GM21526 (cell line): ENCODE results near the gene ZNF117.
"Not testable (repeated sequence)": the region's sequence is repeated elsewhere in the genome, so short reads cannot be mapped to it uniquely, and the experiment has no call there.

Experiments
- ATAC-seq: cut with Tn5 transposase; IDR thresholded peaks from one replicate; pipeline ENCODE4 v1.9.1; 2021; ENCODE audit warnings: moderate library complexity; ENCODE audit not compliant: unreplicated experiment, low FRiP score

The ZNF117 gene

GRCh38 chr7:64990936-64991335 is at the start of gene ZNF117:
Gene ZNF117, minus strand, starts transcription at chr7:64991036.
- no peak for ATAC-seq

DNA sequence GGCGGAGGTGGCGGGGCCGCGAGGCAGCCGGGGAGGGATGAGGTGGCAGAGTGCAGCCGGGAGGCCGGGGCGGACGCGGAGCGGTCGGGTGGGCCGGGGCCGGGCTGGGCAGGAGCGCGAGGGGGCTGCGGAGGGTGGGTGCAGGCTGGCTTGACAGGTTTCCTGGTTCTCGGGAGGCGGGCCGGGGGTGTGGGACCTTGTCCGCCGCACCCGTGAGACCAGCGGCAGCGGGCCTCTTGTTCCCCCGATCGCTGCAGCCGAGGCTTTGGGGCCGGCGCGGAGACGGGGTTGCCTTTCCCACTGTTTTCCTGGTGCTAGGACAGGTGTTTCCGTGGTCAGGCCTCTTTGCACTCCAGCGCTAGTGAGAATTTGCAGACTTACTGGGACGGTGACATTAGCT is 47.9 kb upstream of the ZNF117 start:
- ATAC-seq, result peak; percentile 22

DNA sequence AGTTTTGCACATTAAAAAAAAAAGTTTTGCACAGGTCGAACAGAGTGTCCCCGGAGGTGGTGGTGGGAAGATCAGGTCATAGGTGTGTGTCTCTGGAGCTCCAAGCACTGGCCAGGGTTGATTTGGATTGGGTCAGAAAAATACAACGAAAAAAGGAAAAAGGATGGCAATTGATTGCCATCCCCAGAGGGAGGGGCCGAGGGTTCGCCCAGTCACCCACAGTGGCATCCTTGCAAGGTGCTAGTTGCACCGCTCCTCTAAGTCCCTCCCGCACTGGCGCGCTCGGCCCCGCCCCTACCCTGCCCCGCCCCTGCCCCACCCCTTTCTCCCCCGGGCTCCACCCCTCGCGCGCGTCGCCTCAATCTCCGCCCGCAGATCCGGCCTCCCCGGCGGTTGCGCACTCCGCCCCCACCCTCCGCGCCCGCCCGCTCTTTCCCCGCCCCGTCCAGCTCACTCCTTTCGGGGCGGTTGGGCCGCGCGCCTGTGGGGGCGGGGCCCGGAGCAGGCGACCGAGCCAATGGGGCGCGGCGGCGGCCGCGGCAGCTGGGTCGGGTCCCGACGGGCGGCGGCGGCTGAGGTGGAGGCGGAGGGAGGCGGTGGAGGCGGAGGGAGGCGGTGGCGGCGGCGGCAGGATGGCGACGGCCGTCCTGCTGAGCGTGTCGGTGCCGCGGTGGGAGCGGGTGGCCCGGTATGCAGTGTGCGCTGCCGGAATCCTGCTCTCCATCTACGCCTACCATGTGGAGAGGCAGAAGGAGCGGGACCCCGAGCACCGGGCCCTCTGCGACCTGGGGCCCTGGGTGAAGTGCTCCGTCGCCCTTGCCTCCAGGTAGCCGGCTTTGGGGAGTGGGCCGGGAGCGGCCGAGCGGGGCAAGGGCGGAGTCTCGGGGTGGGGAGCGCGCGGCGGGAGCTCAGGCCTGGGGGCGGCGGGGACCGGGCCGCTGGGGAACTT is 47.2 kb upstream of the ZNF117 start:
- ATAC-seq, result peak; percentile 79

- not testable (repeated sequence) for ATAC-seq
Observed at GRCh38 chr7:65036526-65036925, 45.7 kb upstream of the ZNF117 start.

- not testable (repeated sequence) for ATAC-seq
Observed at GRCh38 chr7:65035469-65035868, 44.6 kb upstream of the ZNF117 start.

DNA sequence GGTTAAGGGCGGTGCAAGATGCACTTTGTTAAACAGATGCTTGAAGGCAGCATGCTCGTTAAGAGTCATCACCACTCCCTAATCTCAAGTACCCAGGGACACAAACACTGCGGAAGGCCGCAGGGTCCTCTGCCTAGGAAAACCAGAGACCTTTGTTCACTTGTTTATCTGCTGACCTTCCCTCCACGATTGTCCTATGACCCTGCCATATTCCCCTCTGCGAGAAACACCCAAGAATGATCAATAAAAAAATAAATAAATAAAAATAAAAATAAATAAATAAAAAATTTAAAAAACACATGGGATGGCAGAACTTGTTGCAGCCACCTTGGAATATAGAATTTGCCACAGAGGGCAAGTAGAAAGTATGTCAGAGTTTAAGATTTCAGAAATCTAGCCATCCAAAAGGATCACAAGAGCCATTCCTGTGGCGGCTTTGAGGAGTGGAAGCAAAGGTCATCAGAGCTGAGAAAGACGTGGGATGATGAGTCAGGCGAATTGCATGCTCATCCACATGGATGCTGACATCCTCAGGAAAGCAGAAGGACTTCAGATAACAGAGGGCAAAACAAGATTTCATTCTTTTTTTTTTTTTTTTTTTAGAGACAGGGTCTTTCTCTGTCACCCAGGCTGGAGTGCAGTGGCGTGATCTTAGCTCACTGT is 43.4 kb upstream of the ZNF117 start:
- not testable (repeated sequence) for ATAC-seq

DNA sequence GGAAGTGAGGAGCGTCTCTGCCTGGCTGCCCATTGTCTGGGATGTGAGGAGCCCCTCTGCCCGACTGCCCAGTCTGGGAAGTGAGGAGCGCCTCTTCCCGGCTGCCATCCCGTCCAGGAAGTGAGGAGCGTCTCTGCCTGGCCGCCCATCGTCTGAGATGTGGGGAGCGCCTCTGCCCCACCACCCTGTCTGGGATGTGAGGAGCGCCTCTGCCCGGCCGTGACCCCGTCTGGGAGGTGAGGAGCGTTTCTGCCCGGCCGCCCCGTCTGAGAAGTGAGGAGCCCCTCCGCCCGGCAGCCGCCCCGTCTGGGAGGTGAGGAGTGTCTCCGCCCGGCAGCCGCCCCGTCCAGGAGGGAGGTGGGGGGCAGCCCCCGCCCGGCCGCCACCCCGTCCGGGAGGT is 42.6 kb upstream of the ZNF117 start:
- ATAC-seq, result not testable (repeated sequence)

DNA sequence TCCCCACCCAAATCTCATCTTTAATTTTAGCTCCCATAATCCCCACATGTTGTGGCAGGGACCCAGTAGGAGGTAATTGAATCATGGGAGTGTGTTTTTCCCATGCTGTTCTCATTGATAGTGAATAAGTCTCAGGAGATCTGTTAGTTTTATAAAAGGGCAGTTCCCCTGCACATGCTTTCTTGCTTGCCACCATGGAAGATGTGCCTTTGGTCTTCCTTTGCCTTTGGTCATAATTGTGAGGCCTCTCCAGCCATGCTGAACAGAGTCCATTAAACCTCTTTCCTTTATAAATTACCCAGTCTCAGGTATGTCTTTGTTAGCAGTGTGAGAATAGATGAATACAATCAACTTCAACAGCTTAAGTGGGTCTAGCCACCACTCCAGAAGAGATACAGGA is 34.2 kb upstream of the ZNF117 start:
- ATAC-seq, result not testable (repeated sequence)

- not testable (repeated sequence) for ATAC-seq
Observed at GRCh38 chr7:65020978-65021377, 30.1 kb upstream of the ZNF117 start.

DNA sequence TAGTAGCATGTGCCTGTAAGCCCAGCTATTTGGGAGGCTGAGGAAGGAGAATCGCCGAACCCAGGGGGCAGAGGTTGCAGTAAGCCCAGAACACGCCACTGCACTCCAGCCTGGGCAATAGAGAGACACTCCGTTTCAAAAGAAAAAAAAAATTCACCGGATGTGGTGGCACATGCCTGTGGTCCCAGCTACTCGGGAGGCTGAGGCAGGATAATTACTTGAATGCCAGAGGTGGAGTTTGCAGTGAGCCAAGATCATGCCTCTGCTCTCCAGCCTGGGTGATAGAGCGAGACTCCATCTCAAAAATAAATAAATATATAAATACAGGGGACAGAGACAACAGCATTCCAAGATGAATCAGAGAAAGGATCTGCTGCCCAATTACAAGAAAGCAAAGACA is 19.0 kb upstream of the ZNF117 start:
- ATAC-seq, result not testable (repeated sequence)

DNA sequence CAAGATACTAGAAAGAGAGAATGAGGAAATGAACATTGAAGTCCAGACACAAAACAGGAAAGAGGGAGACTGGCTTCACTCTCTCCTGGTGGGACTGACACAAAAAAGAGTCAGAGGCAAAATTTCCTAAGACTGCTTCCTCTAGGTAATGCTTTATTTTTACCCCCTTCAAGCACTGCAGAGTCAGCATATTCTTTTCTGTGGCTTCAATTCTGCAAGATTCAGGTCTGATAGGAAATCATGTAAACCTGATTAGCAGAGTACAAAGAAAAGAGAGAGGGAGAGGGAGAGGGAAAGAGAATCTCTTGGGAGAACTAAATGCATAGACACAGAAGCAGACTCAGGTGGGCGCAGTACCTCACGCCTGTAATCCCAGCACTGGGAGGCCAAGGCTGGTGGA is 18.6 kb upstream of the ZNF117 start:
- ATAC-seq, result not testable (repeated sequence)

- not testable (repeated sequence) for ATAC-seq
Observed at GRCh38 chr7:65007036-65007435, 16.2 kb upstream of the ZNF117 start.

DNA sequence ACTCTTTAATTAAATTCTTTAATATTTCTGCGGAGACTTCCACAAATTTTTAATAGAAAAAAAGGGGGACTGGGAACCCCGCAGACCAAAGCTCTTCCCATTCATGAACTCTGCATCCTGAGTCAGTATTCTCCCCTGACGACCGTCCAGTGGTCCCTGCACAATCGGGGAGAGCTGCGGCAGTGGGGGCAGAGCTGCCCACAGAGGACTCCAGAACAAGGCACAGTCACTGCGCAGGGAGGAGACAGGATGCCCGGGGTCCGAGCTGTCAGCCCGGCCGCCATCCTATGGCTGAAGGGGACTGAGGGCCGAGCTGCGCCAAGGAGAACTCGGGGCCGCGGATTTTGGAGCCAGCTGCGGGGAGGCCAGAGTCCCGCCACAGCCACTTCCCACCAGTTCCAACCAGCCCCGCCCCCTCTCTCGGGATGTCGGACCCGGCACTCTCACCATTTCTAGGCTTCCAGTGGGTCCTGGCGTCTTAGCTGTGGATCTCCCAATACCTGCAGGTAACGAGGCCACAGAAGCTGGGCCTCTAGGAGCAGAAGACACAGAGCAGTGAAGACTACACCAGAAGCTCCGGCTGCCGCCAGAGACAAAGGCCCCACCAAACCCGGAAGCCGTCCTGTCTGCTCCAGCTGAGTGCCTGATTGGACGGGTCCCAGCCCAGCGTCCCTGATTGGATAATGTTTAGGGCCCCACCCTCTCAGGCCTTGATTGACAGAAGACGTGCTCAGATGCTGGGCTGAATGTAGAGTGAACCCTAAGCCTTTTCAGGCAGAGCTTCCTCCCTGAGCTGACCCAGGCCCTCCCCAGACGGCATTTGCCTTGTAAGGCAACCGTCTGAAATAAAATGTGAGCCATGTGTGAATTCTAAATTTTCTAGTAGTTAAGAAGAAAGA is 15.5 kb upstream of the ZNF117 start, which contains the start of gene ERV3-1:
ERV3-1 (minus strand) TSS at position 594 of the 899 bp plus-strand sequence. CDS start 13,661 bp downstream, outside the sequence.
- ATAC-seq, result peak; percentile 100

DNA sequence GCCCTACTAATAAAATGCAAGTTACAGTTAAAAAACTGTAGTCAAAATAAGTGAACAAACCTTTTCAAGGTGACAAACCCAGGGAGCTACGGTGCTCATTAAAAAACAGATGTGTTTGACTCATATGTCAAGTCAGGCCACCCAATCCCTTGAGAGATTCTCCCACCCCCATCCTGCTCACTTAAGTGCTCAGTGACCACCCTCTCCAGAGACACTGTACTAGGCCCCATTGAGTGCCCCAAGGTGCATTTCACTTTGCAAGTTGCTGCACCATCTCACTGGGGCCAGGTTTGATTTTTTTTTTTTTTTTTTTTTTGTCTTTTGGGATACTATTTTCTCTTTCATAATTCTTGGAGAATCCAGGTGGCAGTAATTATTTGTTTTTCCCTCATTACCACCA is 13.7 kb upstream of the ZNF117 start:
- ATAC-seq, result no peak

DNA sequence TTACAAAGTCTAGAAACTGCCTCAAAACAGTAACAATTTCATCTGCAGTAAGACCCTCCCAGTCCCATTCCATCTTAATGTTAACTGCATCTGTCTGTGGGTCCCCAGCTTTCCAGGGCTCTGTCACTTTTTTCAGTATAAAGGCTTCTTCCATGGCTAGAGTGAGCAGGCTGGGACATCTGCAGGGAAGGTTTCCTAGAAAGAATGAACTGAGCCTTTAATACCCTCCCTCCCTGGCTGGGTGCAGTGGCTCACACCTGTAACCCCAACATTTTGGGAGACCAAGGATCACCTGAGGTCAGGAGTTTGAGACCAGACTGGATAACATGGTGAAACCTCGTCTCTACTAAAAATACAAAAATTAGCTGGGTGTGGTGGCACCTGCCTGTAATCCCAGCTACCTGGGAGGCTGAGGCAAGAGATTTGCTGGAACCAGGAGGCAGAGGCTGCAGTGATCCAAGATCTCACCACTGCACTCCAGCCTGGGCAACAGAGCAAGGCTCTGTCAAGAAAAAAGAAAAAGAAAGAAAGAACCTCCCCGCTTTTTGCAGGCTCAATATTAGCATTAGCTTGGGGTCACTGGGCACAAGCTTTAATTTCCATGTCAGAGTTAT is 12.2 kb upstream of the ZNF117 start:
- ATAC-seq, result no peak

- no peak for ATAC-seq
Observed at GRCh38 chr7:65001291-65001814, 10.5 kb upstream of the ZNF117 start.

DNA sequence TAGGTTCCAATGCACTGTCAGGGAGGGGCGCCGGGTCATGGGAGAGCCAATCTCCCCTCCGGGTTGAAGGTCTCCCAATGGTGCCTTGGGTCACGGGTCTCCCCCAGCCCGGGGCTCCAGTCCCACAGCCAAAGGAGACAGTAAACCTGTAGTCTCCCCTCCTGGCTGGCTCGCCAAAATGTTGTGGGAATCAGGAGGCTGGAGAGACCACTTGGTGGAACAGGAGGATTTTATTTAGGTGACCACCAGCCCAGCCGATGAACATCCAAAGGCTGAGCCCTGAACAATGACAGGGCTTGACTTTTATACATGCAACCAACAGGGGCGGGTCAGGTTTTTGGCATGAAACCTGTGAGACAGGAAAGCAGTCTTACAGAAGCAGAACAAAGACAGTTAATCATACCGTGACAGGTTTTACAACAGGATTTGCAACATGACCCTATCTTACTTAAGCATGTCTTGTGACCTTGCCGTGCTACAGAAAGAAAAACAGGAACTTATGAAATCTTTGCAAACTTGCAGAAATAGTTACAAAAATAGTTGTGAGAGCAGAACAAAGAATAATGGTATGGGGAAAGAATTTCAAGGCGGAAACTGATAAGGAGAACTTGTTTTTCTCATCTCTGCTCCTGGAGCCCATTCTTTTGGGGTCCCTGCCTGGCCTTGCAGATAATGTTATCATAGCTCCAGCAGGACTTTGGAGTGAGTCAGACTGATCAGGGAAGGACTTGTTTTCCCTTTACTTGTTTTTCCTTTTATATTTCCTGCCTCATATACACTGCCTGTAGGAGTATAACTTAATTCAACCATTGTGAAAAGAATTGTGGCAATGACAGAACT is 8.5 kb upstream of the ZNF117 start:
- ATAC-seq, result peak; percentile 68

- no peak for ATAC-seq
Observed at GRCh38 chr7:64998865-64999164, 8.0 kb upstream of the ZNF117 start.

DNA sequence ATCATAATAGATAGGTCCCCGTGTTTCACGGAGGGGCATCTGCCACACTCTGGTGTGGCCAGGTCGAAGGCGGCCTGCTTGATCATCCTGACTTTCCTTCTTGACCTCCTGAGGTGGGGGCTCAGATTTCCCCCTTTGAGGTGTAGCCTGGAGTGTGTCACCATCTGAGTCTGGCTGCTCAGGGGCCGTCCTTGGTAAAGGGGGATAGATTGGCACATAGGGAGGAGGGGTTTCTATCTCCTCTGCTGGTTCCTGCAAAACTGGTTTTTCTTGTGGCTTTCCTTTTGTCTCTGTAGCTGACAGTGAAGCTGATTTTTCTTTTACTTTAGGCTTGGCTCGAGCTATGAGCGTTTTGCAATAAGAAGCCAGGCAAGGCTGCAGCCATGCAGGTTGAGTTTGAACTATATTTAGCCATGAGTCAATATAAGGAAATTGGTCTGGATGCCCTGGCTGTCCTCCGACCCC is 7.1 kb upstream of the ZNF117 start:
- no peak for ATAC-seq
